ENCODE measurements around the gene ZNF236.
"Not testable (repeated sequence)": the region's sequence is repeated elsewhere in the genome, so short reads cannot be mapped to it uniquely, and the experiment has no call there.

The ZNF236 gene

GRCh38 chr18:76914314-76914713 is 92.0 kb downstream of the ZNF236 start:
- no peak for DNase-seq

- DNase-seq: no peak
Measured at GRCh38 chr18:76914796-76915195, 92.4 kb downstream of the ZNF236 start.

- no peak for DNase-seq
Measured at GRCh38 chr18:76915456-76915855, 93.1 kb downstream of the ZNF236 start.

- DNase-seq: no peak
Measured at GRCh38 chr18:76920974-76921373, 98.6 kb downstream of the ZNF236 start.

GRCh38 chr18:76922107-76922506 is 99.8 kb downstream of the ZNF236 start:
- peak; percentile 62 for DNase-seq

- DNase-seq: no peak
Measured at GRCh38 chr18:76923485-76924085, 101.2 kb downstream of the ZNF236 start.

- no peak for DNase-seq
Measured at GRCh38 chr18:76925501-76925900, 103.1 kb downstream of the ZNF236 start.

GRCh38 chr18:76927223-76927725 is 104.9 kb downstream of the ZNF236 start:
- no peak for DNase-seq

GRCh38 chr18:76928179-76928868 is 106.0 kb downstream of the ZNF236 start:
- no peak for DNase-seq

- DNase-seq: no peak
Measured at GRCh38 chr18:76931171-76931570, 108.8 kb downstream of the ZNF236 start.

- peak; percentile 56 for DNase-seq
Measured at GRCh38 chr18:76932026-76932819, 109.9 kb downstream of the ZNF236 start.

- no peak for DNase-seq
Measured at GRCh38 chr18:76935722-76936337, 113.5 kb downstream of the ZNF236 start.

GRCh38 chr18:76936877-76937276 is 114.5 kb downstream of the ZNF236 start:
- DNase-seq: no peak

- DNase-seq: no peak
Measured at GRCh38 chr18:76937597-76937996, 115.2 kb downstream of the ZNF236 start.

- DNase-seq: no peak
Measured at GRCh38 chr18:76938619-76939018, 116.3 kb downstream of the ZNF236 start.

GRCh38 chr18:76941284-76941683 is 118.9 kb downstream of the ZNF236 start:
- DNase-seq: no peak

- peak; percentile 22 for DNase-seq
Measured at GRCh38 chr18:76943542-76944339, 121.4 kb downstream of the ZNF236 start.

- DNase-seq: not testable (repeated sequence)
Measured at GRCh38 chr18:76944346-76944745, 122.0 kb downstream of the ZNF236 start.

GRCh38 chr18:76948345-76948744 is 126.0 kb downstream of the ZNF236 start:
- no peak for DNase-seq

GRCh38 chr18:76951456-76952247 is 129.3 kb downstream of the ZNF236 start:
- no peak for DNase-seq

GRCh38 chr18:76952747-76953146 is 130.4 kb downstream of the ZNF236 start:
- DNase-seq: no peak

- DNase-seq: no peak
Measured at GRCh38 chr18:76953156-76953555, 130.8 kb downstream of the ZNF236 start.
